Left ventricle myocardium inferior (tissue), 1 donor: ENCODE measurements around the gene PLTP. TPM values are rescaled to one million over a fixed set of nuclear protein-coding genes. Genes with fewer than 3 reads are reported as not detected.
A peak's percentile ranks its signal among the peaks of the same experiment; 100 is the strongest.

Experiments
- DNase-seq: peaks from one replicate; pipeline ENCODE4 v3.0.0-alpha.2; 2020
- H3K27ac ChIP-seq: fragments of 200-600 bp; replicated peaks from 2 replicates; pipeline ENCODE4 v1.8.0; 2021
- H3K27me3 ChIP-seq: fragments of 200-600 bp; 2 replicates; pipeline ENCODE4 v1.8.0; 2021; ENCODE audit warnings: low read depth
- H3K36me3 ChIP-seq: fragments of 200-600 bp; 2 replicates; pipeline ENCODE4 v1.8.0; 2021
- H3K4me1 ChIP-seq: fragments of 200-600 bp; 2 replicates; pipeline ENCODE4 v1.8.0; 2021
- H3K4me3 ChIP-seq: fragments of 200-600 bp; 2 replicates; pipeline ENCODE4 v1.8.0; 2021; ENCODE audit warnings: mild to moderate bottlenecking, moderate library complexity
- H3K9me3 ChIP-seq: fragments of 200-600 bp; replicated peaks from 2 replicates; pipeline ENCODE4 v1.8.0; 2021
- CTCF ChIP-seq: fragments of 200-600 bp; IDR thresholded peaks from 2 replicates; pipeline ENCODE4 v1.8.0; 2021; ENCODE audit warnings: antibody characterized with exemption, mild to moderate bottlenecking, borderline replicate concordance
- intact Hi-C: fragments of 100-400 bp; cut with micrococcal nuclease; formaldehyde crosslinking; loops from one replicate; pipeline ENCODE4 v1.11.0; 2022
- long read RNA-seq: library from polyadenylated mRNA; unstranded; transcript quantifications from one replicate; pipeline ENCODE4 v2.0.0, GENCODE V29; 2021
- total RNA-seq: library from RNA; stranded (reverse); fragmentation: NEBNext Ultra II Directional; extraction: Animal tissue kit (Norgen Biotek cat#: 25700); gene quantifications from one replicate; pipeline ENCODE4 v1.2.1, GENCODE V29; 2021
- donor health status: DM: no; HTN: yes; CAD: no; lungs with severe emphysema.

The PLTP gene, protein sequence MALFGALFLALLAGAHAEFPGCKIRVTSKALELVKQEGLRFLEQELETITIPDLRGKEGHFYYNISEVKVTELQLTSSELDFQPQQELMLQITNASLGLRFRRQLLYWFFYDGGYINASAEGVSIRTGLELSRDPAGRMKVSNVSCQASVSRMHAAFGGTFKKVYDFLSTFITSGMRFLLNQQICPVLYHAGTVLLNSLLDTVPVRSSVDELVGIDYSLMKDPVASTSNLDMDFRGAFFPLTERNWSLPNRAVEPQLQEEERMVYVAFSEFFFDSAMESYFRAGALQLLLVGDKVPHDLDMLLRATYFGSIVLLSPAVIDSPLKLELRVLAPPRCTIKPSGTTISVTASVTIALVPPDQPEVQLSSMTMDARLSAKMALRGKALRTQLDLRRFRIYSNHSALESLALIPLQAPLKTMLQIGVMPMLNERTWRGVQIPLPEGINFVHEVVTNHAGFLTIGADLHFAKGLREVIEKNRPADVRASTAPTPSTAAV
- 84.1 TPM for total RNA-seq
- long read RNA-seq, transcript PLTP-203 (16 exons, 1,743 nt), result major isoform, 82 of 99 reads
- long read RNA-seq, partial matches to known transcripts, result 12 of 99 reads
- long read RNA-seq, other reads (novel, unspliced or antisense), result 4 of 99 reads

DNA sequence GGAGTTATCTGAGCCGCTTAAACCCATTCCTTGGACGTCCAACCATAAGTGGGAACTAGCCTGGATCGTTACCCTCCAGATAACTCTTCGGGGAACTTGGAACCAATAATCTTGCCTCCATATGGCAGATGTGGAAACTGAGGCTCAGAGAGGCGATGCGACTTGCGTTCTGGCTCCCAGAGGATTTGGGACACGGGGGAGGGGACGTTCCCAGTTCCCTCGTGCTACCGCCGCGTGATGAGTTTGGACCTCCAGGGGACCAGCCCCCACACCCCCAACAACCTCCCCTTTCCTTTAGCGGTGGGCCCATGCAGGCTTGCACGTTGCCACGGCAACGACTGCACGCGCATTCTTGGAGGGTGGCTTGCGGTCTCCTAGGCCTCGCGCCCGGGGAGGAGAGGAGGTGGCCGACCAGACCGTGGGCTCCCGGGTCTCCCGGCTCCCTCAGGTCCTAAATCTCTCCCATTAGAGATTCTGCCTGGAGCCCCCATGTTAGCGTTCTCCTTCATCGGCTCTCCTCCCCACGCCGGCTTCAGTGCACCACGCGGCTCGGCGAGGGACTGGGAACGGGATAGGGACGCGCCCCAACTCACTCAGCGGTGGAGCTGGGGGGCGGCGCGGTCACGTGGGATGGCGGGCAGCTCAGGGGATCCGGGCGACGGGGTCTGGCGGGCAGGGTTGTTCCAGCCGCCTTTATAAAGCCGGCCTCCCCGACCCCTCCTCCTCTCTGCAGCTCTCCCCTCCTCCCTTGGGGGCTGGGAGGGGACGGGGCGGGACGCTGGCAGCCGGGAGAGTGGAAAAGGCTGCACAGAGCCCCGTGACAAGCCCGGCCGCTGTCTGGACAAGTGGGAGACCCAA lies at the start of gene PLTP:
PLTP (minus strand) TSS at position 670 of the 858 bp plus-strand sequence. CDS start 703 bp downstream, outside the sequence.
- intact Hi-C loops, result no loop called here
- Histone ChIP-seq H3K36me3 (peaks cover 4% of the 10 kb centered on the region), H3K27ac (peak within 1 kb of the TSS; percentile 88), H3K27me3 (peaks cover 17% of the 10 kb centered on the region), H3K4me1 (peaks cover 31% of the 10 kb centered on the region), H3K4me3 (peak within 1 kb of the TSS; percentile 74), H3K9me3 (no peaks in the 10 kb centered on the region)
- peak; percentile 82 for DNase-seq
- no peak for TF ChIP-seq CTCF

DNA sequence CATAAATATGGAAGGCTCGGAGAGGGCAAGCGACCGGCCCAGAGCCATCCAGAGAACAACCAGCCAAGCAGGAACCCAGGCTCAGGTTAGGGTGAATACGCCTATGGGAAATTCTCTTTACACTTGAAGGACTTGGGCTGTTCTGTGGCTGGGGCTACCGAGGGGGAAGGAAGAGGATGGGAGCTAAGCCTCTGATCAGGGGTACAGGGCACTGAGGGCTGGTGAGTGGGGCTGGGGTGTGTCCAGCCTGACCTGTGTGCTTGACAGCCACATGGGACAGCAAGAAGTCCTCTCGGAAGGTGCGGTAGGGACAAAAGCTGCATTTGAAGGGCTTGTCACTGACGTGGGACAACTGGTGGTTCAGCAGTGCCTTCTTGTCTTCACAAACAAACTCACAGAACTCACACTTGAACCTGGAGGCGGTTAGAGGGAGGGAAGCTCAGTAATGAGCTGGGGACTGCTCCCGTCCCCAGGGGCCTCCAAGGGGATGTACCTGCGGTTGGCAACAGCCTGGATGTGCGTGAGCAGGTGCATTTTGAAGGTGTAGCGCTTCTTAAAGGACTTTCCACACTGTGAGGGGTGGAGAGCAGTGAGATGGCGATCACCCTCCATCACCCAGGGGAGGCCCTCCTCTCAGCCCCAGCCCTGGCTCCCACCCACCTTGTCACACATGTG lies 48.1 kb upstream of the PLTP start:
- Histone ChIP-seq H3K36me3 (peaks cover 90% of the 10 kb centered on the region), H3K4me3 (no peak overlapping the region), H3K27me3 (no peaks in the 10 kb centered on the region), H3K4me1 (no peaks in the 10 kb centered on the region), H3K27ac (no peak overlapping the region), H3K9me3 (no peaks in the 10 kb centered on the region)
- intact Hi-C loops, result no loop called here
- TF ChIP-seq CTCF, result no peak
- DNase-seq, result no peak

DNA sequence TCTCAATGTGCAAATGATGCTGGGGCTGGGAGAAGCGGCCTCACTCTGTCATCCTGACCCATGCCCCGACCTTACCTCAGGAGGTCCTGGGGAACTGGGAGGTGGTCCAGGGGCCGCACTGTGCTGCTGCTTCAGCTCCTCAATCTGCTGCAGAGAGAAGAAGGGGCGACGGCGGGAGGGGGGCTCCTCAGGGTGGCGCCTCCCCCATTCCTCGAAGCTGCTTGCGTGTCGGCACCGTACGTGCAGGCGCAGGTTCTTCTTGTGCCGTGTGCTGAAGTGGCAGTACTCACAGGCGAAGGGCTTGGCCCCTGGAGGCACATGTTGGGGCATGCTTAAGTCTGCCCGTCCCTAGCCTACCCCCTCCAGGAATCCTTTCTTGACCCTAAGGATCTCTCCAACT lies 47.2 kb upstream of the PLTP start:
- Histone ChIP-seq H3K27me3 (no peaks in the 10 kb centered on the region), H3K4me1 (no peaks in the 10 kb centered on the region), H3K36me3 (peaks cover 80% of the 10 kb centered on the region), H3K9me3 (no peaks in the 10 kb centered on the region), H3K27ac (no peak overlapping the region), H3K4me3 (no peak overlapping the region)
- intact Hi-C loops, result no loop called here
- no peak for DNase-seq
- no peak for TF ChIP-seq CTCF

DNA sequence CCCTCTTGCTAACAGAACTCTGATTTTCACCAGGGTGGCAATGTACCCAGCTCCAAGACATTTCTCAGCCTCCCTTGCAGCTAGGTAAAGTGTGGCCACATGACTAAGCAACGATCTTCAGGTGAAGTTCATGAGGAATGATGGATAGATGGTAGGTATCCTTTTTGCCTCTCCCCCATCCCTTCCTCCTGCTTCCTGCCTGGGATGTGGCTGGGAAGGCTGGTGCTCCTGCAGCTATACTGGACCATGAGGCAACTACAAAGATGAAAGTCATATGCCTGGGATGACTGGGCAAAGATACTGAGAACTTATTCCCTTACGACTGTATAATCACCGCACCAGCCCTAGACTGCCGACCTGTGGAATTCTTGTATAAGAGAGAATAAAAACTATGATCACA lies 46.6 kb upstream of the PLTP start:
- intact Hi-C loops, result no loop called here
- no peak for DNase-seq
- Histone ChIP-seq H3K4me3 (no peak overlapping the region), H3K4me1 (no peaks in the 10 kb centered on the region), H3K9me3 (no peaks in the 10 kb centered on the region), H3K27ac (no peak overlapping the region), H3K36me3 (peaks cover 79% of the 10 kb centered on the region), H3K27me3 (no peaks in the 10 kb centered on the region)
- TF ChIP-seq CTCF, result no peak
